HepG2 (cell line): Measurements from ENCODE around the gene CCNYL1. TPM values are rescaled to one million over a fixed set of nuclear protein-coding genes. Genes with fewer than 3 reads are reported as not detected.

Source experiments
- ASH2L ChIP-seq: fragments of 300-600, 200-600 bp; sonication (generic); IDR thresholded peaks from 2 replicates; pipeline ENCODE4 v1.7.0; 2017; ENCODE audit warnings: low read depth, mild to moderate bottlenecking, moderate library complexity, mixed read lengths, low read length; ENCODE audit not compliant: insufficient read length
- CBX1 ChIP-seq: IDR thresholded peaks from one replicate; pipeline ENCODE4 v1.6.1; 2016; ENCODE audit warnings: antibody characterized with exemption, low read depth
- ETS1 ChIP-seq: sonication (generic); formaldehyde crosslinking; IDR thresholded peaks from 2 replicates; pipeline ENCODE4 v1.4.0; 2020; ENCODE audit warnings: missing genetic modification reagents
- HDAC2 ChIP-seq: sonication (generic); formaldehyde crosslinking; IDR thresholded peaks from 2 replicates; pipeline ENCODE4 v1.4.0; 2020; ENCODE audit warnings: missing genetic modification reagents
- KDM6A ChIP-seq: IDR thresholded peaks from 2 replicates; pipeline ENCODE4 v1.6.1; 2016; ENCODE audit warnings: low read depth
- MTF1 ChIP-seq: sonication (generic); formaldehyde crosslinking; IDR thresholded peaks from 2 replicates; pipeline ENCODE4 v1.5.0; 2020; ENCODE audit warnings: missing genetic modification reagents
- PHF21A ChIP-seq: sonication (generic); formaldehyde crosslinking; IDR thresholded peaks from 2 replicates; pipeline ENCODE4 v1.5.0; 2020; ENCODE audit warnings: mild to moderate bottlenecking, missing genetic modification reagents
- SAFB2 ChIP-seq: sonication (generic); formaldehyde crosslinking; IDR thresholded peaks from 2 replicates; pipeline ENCODE4 v1.5.1; 2020; ENCODE audit warnings: missing genetic modification reagents, low read depth, mild to moderate bottlenecking, borderline replicate concordance
- SKIL ChIP-seq: sonication (generic); formaldehyde crosslinking; IDR thresholded peaks from 2 replicates; pipeline ENCODE4 v1.8.0; 2022; ENCODE audit warnings: missing genetic modification reagents, mild to moderate bottlenecking, moderate library complexity, borderline replicate concordance
- SMAD3 ChIP-seq: sonication (generic); formaldehyde crosslinking; IDR thresholded peaks from 2 replicates; pipeline ENCODE4 v1.4.0; 2020; ENCODE audit warnings: missing genetic modification reagents
- SNRNP70 ChIP-seq: fragments of 200-400 bp; formaldehyde crosslinking; IDR thresholded peaks from 2 replicates; pipeline ENCODE4 v1.6.1; 2017; ENCODE audit warnings: mild to moderate bottlenecking, low read depth, low read length, moderate library complexity
- TFDP1 ChIP-seq: IDR thresholded peaks from 2 replicates; pipeline ENCODE4 v1.6.1; 2016; ENCODE audit warnings: missing compliant biosample characterization, missing genetic modification reagents, borderline replicate concordance
- TFE3 ChIP-seq: IDR thresholded peaks from 2 replicates; pipeline ENCODE4 v1.6.1; 2016
- TGIF2 ChIP-seq: IDR thresholded peaks from 2 replicates; pipeline ENCODE4 v1.6.1; 2016; ENCODE audit warnings: control low read depth, missing compliant biosample characterization
- THAP8 ChIP-seq: sonication (generic); formaldehyde crosslinking; IDR thresholded peaks from 2 replicates; pipeline ENCODE4 v1.5.1; 2020; ENCODE audit warnings: missing genetic modification reagents, mild to moderate bottlenecking, borderline replicate concordance
- ZNF260 ChIP-seq: sonication (generic); formaldehyde crosslinking; IDR thresholded peaks from 2 replicates; pipeline ENCODE4 v1.4.0; 2020; ENCODE audit warnings: missing genetic modification reagents, low read depth, mild to moderate bottlenecking, borderline replicate concordance
- ZNF317 ChIP-seq: sonication (generic); formaldehyde crosslinking; IDR thresholded peaks from 2 replicates; pipeline ENCODE4 v1.5.0; 2020; ENCODE audit warnings: mild to moderate bottlenecking, missing genetic modification reagents
- ZNF460 ChIP-seq: sonication (generic); formaldehyde crosslinking; IDR thresholded peaks from 2 replicates; pipeline ENCODE4 v1.5.1; 2020; ENCODE audit warnings: missing genetic modification reagents, mild to moderate bottlenecking, borderline replicate concordance
- ZNF616 ChIP-seq: sonication (generic); formaldehyde crosslinking; IDR thresholded peaks from 2 replicates; pipeline ENCODE4 v1.5.0; 2020; ENCODE audit warnings: low read depth, mild to moderate bottlenecking, missing genetic modification reagents
- ZNF788 ChIP-seq: sonication (generic); formaldehyde crosslinking; IDR thresholded peaks from 2 replicates; pipeline ENCODE4 v1.5.0; 2020; ENCODE audit warnings: mild to moderate bottlenecking, missing genetic modification reagents, borderline replicate concordance
- ZNF800 ChIP-seq: sonication (generic); formaldehyde crosslinking; IDR thresholded peaks from 2 replicates; pipeline ENCODE4 v1.4.0; 2020; ENCODE audit warnings: missing genetic modification reagents
- polyA plus RNA-seq, 8 experiments: library from polyadenylated mRNA; depleted of rRNA in 3 of 8; stranded (reverse) in 7 of 8; unstranded in 1 of 8; fragments of >200 nt; fragmentation: Illumina TruSeq in 4 of 8; extraction: Trizol in 4 of 8; gene quantifications; 2 replicates each; pipeline versions ENCODE4 v1.2.1 to v1.2.3, GENCODE V29; 2011 to 2016; ENCODE audit warnings: low read depth in 4 of 8, missing spikeins in 1 of 8, mixed read lengths in 1 of 8; ENCODE audit not compliant: insufficient read depth in 1 of 8
- total RNA-seq, 5 experiments: library from RNA; depleted of rRNA; stranded (reverse); fragments of >200 nt; fragmentation: Illumina TruSeq; extraction: Trizol; gene quantifications; 2 replicates each; pipeline ENCODE4 v1.2.3, GENCODE V29; 2016; ENCODE audit warnings: low read depth in 1 of 5

CCNYL1 gene
- total and polyA plus RNA-seq, 2 of the 13 experiments (the other 11 are each of a cell fraction or from before 2014, with no cell fraction given), result 12.5 to 16.2 TPM

GRCh38 chr2:207796585-207797350 is 85.3 kb downstream of the CCNYL1 start (continued):
- no peak for TF ChIP-seq ZNF616 (CRISPR knock-in tag)
- TF ChIP-seq PHF21A, result peak; percentile 94
- TF ChIP-seq CBX1, result no peak
- no peak for TF ChIP-seq SKIL (CRISPR knock-in tag)
- TF ChIP-seq SMAD3 (CRISPR knock-in tag), result peak; percentile 36; the same call in 1 of the 2 replicates
- TF ChIP-seq SAFB2, result no peak
- TF ChIP-seq TGIF2 (CRISPR knock-in tag), result no peak
- TF ChIP-seq ZNF788 (CRISPR knock-in tag), result peak; percentile 51; the same call in 1 of the 2 replicates
- no peak for TF ChIP-seq MTF1 (CRISPR knock-in tag)
- no peak for TF ChIP-seq ZNF800 (CRISPR knock-in tag)
- TF ChIP-seq ZNF317 (CRISPR knock-in tag), result no peak
- TF ChIP-seq ETS1 (CRISPR knock-in tag), result no peak
- TF ChIP-seq TFE3 (CRISPR knock-in tag), result peak; percentile 14; the same call in 1 of the 2 replicates
- TF ChIP-seq KDM6A (CRISPR knock-in tag), result peak; percentile 57; the same call in 1 of the 2 replicates
- peak; percentile 37; the same call in 1 of the 2 replicates for TF ChIP-seq TFDP1 (CRISPR knock-in tag)
- no peak for TF ChIP-seq THAP8 (CRISPR knock-in tag)
- no peak for TF ChIP-seq ZNF260
- peak; percentile 22 for TF ChIP-seq ASH2L
- no peak for TF ChIP-seq SNRNP70
- TF ChIP-seq ZNF460 (CRISPR knock-in tag), result no peak
- peak; percentile 86 for TF ChIP-seq HDAC2 (CRISPR knock-in tag)
